Measurements from ENCODE around the gene CMBL.

DNA sequence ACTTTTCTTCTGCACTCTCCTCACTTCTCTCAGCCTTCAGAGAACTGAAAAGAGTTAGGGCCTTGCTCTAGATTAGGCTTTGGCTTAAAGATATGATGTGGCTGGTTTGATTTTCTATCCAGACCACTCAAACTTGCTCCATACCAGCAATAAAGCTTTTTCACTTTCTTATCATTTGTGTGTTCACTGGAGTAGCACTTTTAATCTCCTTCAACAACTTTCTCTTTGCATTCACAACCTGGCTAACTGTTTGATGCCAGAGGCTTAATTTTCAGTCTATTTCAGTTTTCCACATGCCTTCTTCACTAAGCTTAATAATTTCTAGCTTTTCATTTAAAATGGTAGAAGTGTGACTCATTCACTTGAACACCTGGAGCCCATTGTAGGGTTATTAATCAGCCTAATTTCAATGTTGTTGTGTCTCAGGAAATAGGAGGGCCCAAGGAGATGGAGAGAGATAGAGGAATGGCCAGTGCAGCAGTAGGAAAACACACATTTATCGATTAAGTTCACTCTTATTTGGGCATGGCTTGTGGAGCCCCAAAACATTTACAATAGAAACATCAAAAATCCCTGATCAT lies 64.0 kb downstream of the CMBL start:
- TF ChIP-seq POLR2AphosphoS5 (IDR thresholded peaks at IDR 0.05): no peak
- no peak for TF ChIP-seq CTCF (IDR thresholded peaks at IDR 0.05)
- no peak for TF ChIP-seq POLR2A (IDR thresholded peaks at IDR 0.05)
